HFF-Myc (cell line): ENCODE results near the gene HHIPL1.

ENCODE experiments used
- DNase-seq: peaks from one replicate; pipeline ENCODE4 v3.0.0-alpha.2; 2011; ENCODE audit warnings: low read depth; ENCODE audit errors: extremely low read depth
- H3K4me3 ChIP-seq: replicated peaks from 2 replicates; pipeline ENCODE4 v1.5.1; 2011; ENCODE audit warnings: low read depth, mild to moderate bottlenecking, control low read depth, low read length
- CTCF ChIP-seq: IDR thresholded peaks from 2 replicates; pipeline ENCODE4 v1.5.1; 2012; ENCODE audit warnings: mild to moderate bottlenecking, low read depth, low read length, control low read depth; ENCODE audit errors: missing control alignments

Gene HHIPL1

GRCh38 chr14:99688629-99689028, 43.7 kb downstream of the HHIPL1 start:
- no peak overlapping the region for H3K4me3 ChIP-seq
- no peak for DNase-seq
- TF ChIP-seq CTCF, result no peak

DNA sequence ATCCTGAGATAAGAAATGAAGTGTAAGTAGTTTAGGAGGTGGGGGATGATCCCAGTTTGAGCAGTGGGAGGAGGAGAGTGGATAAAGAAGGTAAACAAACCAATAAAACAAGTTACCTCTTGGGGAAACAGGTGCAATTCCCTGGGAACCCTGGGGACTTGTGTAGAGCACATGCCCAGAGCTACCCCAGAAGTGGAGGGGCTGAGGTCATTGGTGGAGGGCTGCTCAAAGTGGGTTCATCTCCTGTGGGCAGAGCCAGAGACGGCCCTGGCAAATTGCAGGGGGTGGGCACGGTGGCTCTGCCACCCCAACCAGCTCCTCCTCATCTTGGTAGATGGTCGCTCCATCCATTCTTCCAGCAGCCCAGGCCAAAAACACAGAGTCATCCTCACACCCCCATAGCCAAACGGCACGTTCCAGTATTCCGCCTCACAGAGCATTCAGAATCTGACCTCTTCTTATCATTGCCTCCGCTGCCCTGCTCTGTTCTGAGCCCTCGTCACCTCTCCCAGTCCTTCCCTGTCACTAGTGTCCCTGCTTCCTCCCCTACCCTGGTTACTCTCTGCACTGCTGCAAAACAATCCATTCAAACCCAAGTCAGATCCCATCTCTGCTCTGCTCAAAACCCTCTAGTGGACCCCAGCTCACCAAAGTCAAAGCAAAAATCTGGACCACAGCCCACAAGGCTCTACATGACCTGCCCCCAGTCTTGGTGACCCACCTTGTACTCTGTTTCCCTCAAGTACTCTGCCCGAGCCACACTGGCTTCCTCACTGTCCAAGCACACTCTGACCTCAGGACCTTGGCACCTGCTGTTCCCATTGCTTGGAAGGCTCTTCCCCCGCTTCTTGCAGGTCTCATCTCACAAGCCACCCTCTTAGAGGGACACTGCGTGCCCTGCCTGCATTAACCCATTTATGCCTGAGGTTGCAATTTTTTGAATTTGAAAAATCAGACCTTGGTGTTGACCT, 44.6 kb downstream of the HHIPL1 start:
- no peak for DNase-seq
- no peak for TF ChIP-seq CTCF
- no peak overlapping the region for H3K4me3 ChIP-seq

- no peak for TF ChIP-seq CTCF
- no peak overlapping the region for H3K4me3 ChIP-seq
- no peak for DNase-seq
Observed at GRCh38 chr14:99690636-99691035, 45.7 kb downstream of the HHIPL1 start.

DNA sequence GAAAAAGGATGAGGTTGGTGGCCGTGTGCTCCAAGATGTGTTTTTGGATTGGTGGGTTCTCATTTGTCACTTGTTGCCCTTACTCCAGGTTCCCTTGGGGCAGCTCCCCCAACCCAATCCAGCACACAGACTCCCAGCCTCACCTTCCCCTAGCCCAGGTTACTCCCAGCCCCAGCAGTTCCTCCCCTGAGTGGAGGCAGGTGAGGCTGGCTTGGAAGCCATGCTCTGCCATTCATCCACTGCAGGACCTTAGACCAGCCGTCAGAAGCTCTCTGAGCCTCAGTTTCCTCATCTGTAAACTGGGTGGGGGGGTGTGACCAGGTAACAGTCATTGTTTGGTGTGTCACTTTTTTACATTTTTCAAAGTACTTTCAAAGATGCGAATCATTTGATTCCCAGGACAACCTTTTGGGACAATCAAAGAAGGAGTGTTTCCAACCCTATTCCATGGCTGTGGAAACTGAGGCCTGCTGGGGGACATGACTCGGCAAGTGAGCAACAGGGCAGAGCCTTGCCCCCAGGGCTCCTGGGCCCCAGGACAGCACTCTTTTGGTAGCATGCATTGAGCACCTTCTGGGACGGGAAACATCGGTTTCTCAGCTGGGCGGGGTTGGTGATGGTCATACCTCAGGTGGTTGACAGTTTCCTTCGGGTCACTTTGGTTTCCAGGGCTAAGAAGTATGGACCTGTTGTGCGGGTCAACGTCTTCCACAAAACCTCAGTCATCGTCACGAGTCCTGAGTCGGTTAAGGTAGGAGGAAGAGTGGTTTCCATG, 46.4 kb downstream of the HHIPL1 start:
- H3K4me3 ChIP-seq, result no peak overlapping the region
- DNase-seq, result no peak
- no peak for TF ChIP-seq CTCF

DNA sequence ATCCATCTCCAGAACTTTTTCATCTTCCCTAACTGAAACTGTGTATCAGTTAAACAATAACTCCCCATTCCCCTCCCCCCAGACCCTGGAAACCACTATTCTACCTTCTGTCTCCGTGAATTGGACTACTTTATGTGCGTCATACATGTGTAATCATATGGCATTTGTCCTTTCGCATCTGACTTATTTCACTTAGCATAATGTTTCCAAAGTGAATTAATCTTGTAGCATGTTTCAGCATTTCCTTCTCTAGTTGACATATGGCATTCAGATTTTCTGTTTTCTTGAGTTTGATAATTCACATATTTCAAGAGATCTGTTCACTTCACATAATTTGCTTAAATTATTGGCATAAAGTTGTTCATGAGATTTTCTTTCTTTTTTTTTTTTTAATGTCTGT, 49.0 kb downstream of the HHIPL1 start:
- no peak for DNase-seq
- no peak overlapping the region for H3K4me3 ChIP-seq

DNA sequence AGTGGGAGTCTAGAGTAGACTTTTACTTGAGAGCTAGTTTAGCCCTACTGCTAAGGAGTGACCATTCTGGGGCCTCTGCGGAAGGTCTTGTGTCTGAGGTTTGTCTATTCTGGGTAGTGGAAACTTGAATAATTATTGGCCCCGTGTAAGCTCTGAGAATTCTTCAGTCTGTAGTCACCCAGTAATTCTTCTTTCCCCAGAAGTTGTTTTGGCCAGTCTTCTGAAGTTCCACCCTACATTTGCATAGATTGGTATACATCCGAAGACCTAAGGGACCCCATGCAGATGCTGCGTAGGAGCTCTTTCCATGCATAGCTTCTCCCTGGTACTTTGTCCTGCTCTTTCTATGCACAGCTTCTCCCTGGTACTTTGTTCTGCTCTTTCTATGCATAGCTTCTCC, 52.0 kb downstream of the HHIPL1 start:
- no peak for DNase-seq
- TF ChIP-seq CTCF, result no peak

More for the DNA sequence above, 49.0 kb downstream of the HHIPL1 start:
- no peak for TF ChIP-seq CTCF

More for the DNA sequence above, 52.0 kb downstream of the HHIPL1 start:
- no peak overlapping the region for H3K4me3 ChIP-seq
